Measurements from ENCODE around the gene MED8.

Gene MED8

GRCh38 chr1:43423672-43424550 is 34.3 kb upstream of the MED8 start:
- in situ Hi-C loops (cut with HindIII; ENCODE audit: low pct_ligation_motif_present, low sequenced_read_pairs) = loop anchor here (25.0 kb wide), 1 partner anchor 187 kb away; no protein-coding TSS in a partner anchor
- no peak for DNase-seq
- no peaks in the 10 kb centered on the region for H3K27me3 ChIP-seq (replicated peaks)
- H3K36me3 ChIP-seq (replicated peaks) = peaks cover 85% of the 10 kb centered on the region
- H3K27ac ChIP-seq = no peak overlapping the region
- H3K4me3 ChIP-seq (ENCODE audit: low read depth, low read length) = no peak overlapping the region
- no peak for TF ChIP-seq CTCF (IDR thresholded peaks at IDR 0.05; ENCODE audit: low read depth, low read length, missing control alignments)

GRCh38 chr1:43422995-43423671 is 33.5 kb upstream of the MED8 start:
- peaks cover 85% of the 10 kb centered on the region for H3K36me3 ChIP-seq (replicated peaks)
- no peaks in the 10 kb centered on the region for H3K27me3 ChIP-seq (replicated peaks)
- H3K4me3 ChIP-seq (ENCODE audit: low read depth, low read length) = no peak overlapping the region
- in situ Hi-C loops (cut with HindIII; ENCODE audit: low pct_ligation_motif_present, low sequenced_read_pairs) = loop anchor here (25.0 kb wide), 1 partner anchor 186 kb away; no protein-coding TSS in a partner anchor
- no peak for DNase-seq
- TF ChIP-seq CTCF (IDR thresholded peaks at IDR 0.05; ENCODE audit: low read depth, low read length, missing control alignments) = no peak
- H3K27ac ChIP-seq = no peak overlapping the region

DNA sequence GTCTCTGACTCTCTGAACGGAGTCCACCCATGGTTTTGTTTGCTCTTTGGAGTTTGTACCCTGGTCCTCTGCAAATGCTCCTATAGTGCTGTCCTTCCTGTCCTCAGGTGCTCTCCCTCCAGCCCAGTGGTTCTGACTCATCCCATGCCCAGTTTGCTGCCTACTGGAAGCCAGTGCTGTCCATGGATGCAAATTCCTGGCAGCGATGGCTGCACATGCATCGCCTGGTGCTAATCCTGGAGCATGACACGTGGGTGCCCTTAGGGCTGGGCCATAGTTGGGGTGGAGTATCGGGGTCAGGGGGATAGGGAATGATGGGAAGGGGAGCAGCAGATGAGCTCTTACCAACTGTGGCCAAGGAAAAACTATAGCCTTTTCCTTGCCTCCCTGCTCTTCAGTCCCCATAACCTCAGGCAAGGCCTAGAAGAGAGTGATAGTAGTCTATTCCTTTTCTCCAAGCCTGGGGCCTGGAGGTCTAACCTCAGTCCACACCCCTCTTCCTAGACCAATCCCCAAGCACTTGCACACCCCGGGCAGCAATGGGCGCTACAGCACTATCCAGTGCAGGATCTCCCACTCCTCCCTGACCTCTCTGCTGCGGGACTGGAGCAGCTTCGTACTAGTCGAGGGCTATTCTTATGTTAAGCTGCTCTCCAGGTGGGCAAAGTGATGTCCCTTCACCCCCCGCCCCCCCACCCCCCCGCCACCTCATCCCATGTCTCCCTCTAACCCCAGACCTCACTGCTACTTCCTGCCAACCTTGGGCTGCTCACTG is 32.6 kb upstream of the MED8 start:
- no peak for TF ChIP-seq CTCF (IDR thresholded peaks at IDR 0.05; ENCODE audit: low read depth, low read length, missing control alignments)
- peaks cover 84% of the 10 kb centered on the region for H3K36me3 ChIP-seq (replicated peaks)
- DNase-seq = no peak
- H3K4me3 ChIP-seq (ENCODE audit: low read depth, low read length) = no peak overlapping the region
- H3K27ac ChIP-seq = no peak overlapping the region
- H3K27me3 ChIP-seq (replicated peaks) = no peaks in the 10 kb centered on the region
- in situ Hi-C loops (cut with HindIII; ENCODE audit: low pct_ligation_motif_present, low sequenced_read_pairs) = loop anchor here (25.0 kb wide), 1 partner anchor 185 kb away; no protein-coding TSS in a partner anchor

- DNase-seq = no peak
- Histone ChIP-seq H3K27me3 (replicated peaks) (no peaks in the 10 kb centered on the region), H3K27ac (no peak overlapping the region), H3K36me3 (replicated peaks) (peaks cover 83% of the 10 kb centered on the region), H3K4me3 (ENCODE audit: low read depth, low read length) (no peak overlapping the region)
- in situ Hi-C loops (cut with HindIII; ENCODE audit: low pct_ligation_motif_present, low sequenced_read_pairs) = loop anchor here (25.0 kb wide), 1 partner anchor 184 kb away; no protein-coding TSS in a partner anchor
- no peak for TF ChIP-seq CTCF (IDR thresholded peaks at IDR 0.05; ENCODE audit: low read depth, low read length, missing control alignments)
Measured at GRCh38 chr1:43421396-43421795, 31.8 kb upstream of the MED8 start.

- in situ Hi-C loops (cut with HindIII; ENCODE audit: low pct_ligation_motif_present, low sequenced_read_pairs) = loop anchor here (25.0 kb wide), 1 partner anchor 184 kb away; no protein-coding TSS in a partner anchor
- Histone ChIP-seq H3K27ac (no peak overlapping the region), H3K27me3 (replicated peaks) (no peaks in the 10 kb centered on the region), H3K36me3 (replicated peaks) (peaks cover 79% of the 10 kb centered on the region), H3K4me3 (ENCODE audit: low read depth, low read length) (no peak overlapping the region)
- no peak for DNase-seq
- TF ChIP-seq CTCF (IDR thresholded peaks at IDR 0.05; ENCODE audit: low read depth, low read length, missing control alignments) = no peak
Measured at GRCh38 chr1:43420874-43421273, 31.3 kb upstream of the MED8 start.

Data from brain microvascular endothelial cell (primary cell).